Measurements from ENCODE around the gene HOXC6.

Gene HOXC6

GRCh38 chr12:54035568-54036264 is 7.5 kb downstream of the HOXC6 start (continued):
- TF ChIP-seq AEBP2 (tag by site-specific recombination; IDR thresholded peaks at IDR 0.05; ENCODE audit: borderline replicate concordance) (no peak), ZNF449 (tag by site-specific recombination; IDR thresholded peaks at IDR 0.05) (no peak), ZNF19 (tag by site-specific recombination; IDR thresholded peaks at IDR 0.05; ENCODE audit: low read depth) (no peak), ZSCAN23 (tag by site-specific recombination; IDR thresholded peaks at IDR 0.05) (no peak), REST (tag by site-specific recombination; IDR thresholded peaks at IDR 0.05) (no peak), ZNF362 (tag by site-specific recombination; IDR thresholded peaks at IDR 0.05) (no peak), ZNF394 (tag by site-specific recombination; IDR thresholded peaks at IDR 0.05; ENCODE audit: borderline replicate concordance) (peak; percentile 22; the same call in 1 of the 2 replicates), PBX3 (CRISPR knock-in tag; IDR thresholded peaks at IDR 0.05) (no peak), KLF10 (tag by site-specific recombination; IDR thresholded peaks at IDR 0.05) (no peak), SALL2 (tag by site-specific recombination; IDR thresholded peaks at IDR 0.05; ENCODE audit: borderline replicate concordance) (no peak), ZNF202 (tag by site-specific recombination; IDR thresholded peaks at IDR 0.05; ENCODE audit: borderline replicate concordance) (no peak), ZNF670 (tag by site-specific recombination; IDR thresholded peaks at IDR 0.05; ENCODE audit: low read depth) (no peak), ZNF677 (tag by site-specific recombination; IDR thresholded peaks at IDR 0.05) (no peak), EGR2 (tag by site-specific recombination; IDR thresholded peaks at IDR 0.05; ENCODE audit: low read depth) (peak; percentile 83), IKZF3 (tag by site-specific recombination; IDR thresholded peaks at IDR 0.05) (peak; percentile 71), ZNF560 (tag by site-specific recombination; IDR thresholded peaks at IDR 0.05; ENCODE audit: borderline replicate concordance) (no peak), ZNF843 (tag by site-specific recombination; IDR thresholded peaks at IDR 0.05) (no peak), ZBTB6 (tag by site-specific recombination; IDR thresholded peaks at IDR 0.05) (no peak), ZNF624 (tag by site-specific recombination; IDR thresholded peaks at IDR 0.05) (no peak), YY2 (tag by site-specific recombination; IDR thresholded peaks at IDR 0.05) (no peak), ZNF707 (tag by site-specific recombination; IDR thresholded peaks at IDR 0.05) (no peak), ZNF274 (IDR thresholded peaks at IDR 0.05; ENCODE audit: low read length) (no peak), ZNF274 (tag by site-specific recombination; IDR thresholded peaks at IDR 0.05; ENCODE audit: borderline replicate concordance) (no peak), HOXC10 (CRISPR knock-in tag; IDR thresholded peaks at IDR 0.05) (no peak), ZNF747 (tag by site-specific recombination; IDR thresholded peaks at IDR 0.05) (no peak), ZBTB7A (tag by site-specific recombination; IDR thresholded peaks at IDR 0.05; ENCODE audit: low read depth) (0 out of 2 replicates have a peak, but pooled peaks have one; percentile 29), ZNF76 (tag by site-specific recombination; IDR thresholded peaks at IDR 0.05; ENCODE audit: borderline replicate concordance, low read depth) (no peak; the same call in 1 of the 2 replicates), ZNF521 (tag by site-specific recombination; IDR thresholded peaks at IDR 0.05) (no peak), ZNF112 (tag by site-specific recombination; IDR thresholded peaks at IDR 0.05) (no peak), ZNF629 (tag by site-specific recombination; IDR thresholded peaks at IDR 0.05) (peak; percentile 33; the same call in 1 of the 2 replicates), ZNF133 (tag by site-specific recombination; IDR thresholded peaks at IDR 0.05) (no peak)
